Natural killer cell (primary cell): ENCODE results near the gene TBX6. TPM values are rescaled to one million over a fixed set of nuclear protein-coding genes. Genes with fewer than 3 reads are reported as not detected.

Experiments used
- ATAC-seq, 3 donors: fragments of 150-1000 bp in 2 of 3; fragments of 200-7000 bp in 1 of 3; cut with Tn5 transposase; 1 replicate in 1 of 3; 2 replicates in 2 of 3; pipeline ENCODE4 v1.10.0; 2021; ENCODE audit warnings: mild to moderate bottlenecking in 2 of 3, moderate library complexity in 2 of 3
- DNase-seq, 2 donors: peaks; one replicate each; pipeline versions ENCODE4 v3.0.0 to v3.0.0-alpha.2; 2013 to 2021; ENCODE audit warnings: mixed read lengths in 1 of 2
- H3K27ac ChIP-seq: one replicate; pipeline ENCODE4 v1.5.1; 2013; ENCODE audit warnings: mild to moderate bottlenecking, low read length
- H3K27me3 ChIP-seq: one replicate; pipeline ENCODE4 v1.6.1; 2013; ENCODE audit warnings: low read length; ENCODE audit not compliant: control insufficient read depth, insufficient read depth
- H3K36me3 ChIP-seq: one replicate; pipeline ENCODE4 v1.6.1; 2013; ENCODE audit warnings: low read length; ENCODE audit not compliant: control insufficient read depth, insufficient read depth
- H3K4me1 ChIP-seq: one replicate; pipeline ENCODE4 v1.6.1; 2013; ENCODE audit warnings: low read length; ENCODE audit not compliant: control insufficient read depth, insufficient read depth
- H3K4me3 ChIP-seq: one replicate; pipeline ENCODE4 v1.5.1; 2013; ENCODE audit warnings: low read length
- H3K9me3 ChIP-seq: one replicate; pipeline ENCODE4 v1.6.1; 2013; ENCODE audit warnings: low read length; ENCODE audit not compliant: control insufficient read depth, insufficient read depth
- H3K27ac Mint-ChIP-seq, 2 donors: one replicate each; pipeline ENCODE4 v1.8.0; 2022; ENCODE audit warnings: mild to moderate bottlenecking in 2 of 2, mixed read lengths in 2 of 2, moderate library complexity in 1 of 2
- H3K27me3 Mint-ChIP-seq, 2 donors: one replicate each; pipeline ENCODE4 v1.8.0; 2022; ENCODE audit warnings: low read depth in 2 of 2, mixed read lengths in 2 of 2
- H3K36me3 Mint-ChIP-seq: one replicate; pipeline ENCODE4 v1.8.0; 2022; ENCODE audit warnings: mixed read lengths
- H3K4me1 Mint-ChIP-seq, 2 donors: one replicate each; pipeline ENCODE4 v1.8.0; 2022; ENCODE audit warnings: mixed read lengths in 2 of 2
- H3K4me3 Mint-ChIP-seq: one replicate; pipeline ENCODE4 v1.8.0; 2022; ENCODE audit warnings: mild to moderate bottlenecking, moderate library complexity, mixed read lengths
- H3K9me3 Mint-ChIP-seq, 2 donors: one replicate each; pipeline ENCODE4 v1.8.0; 2022; ENCODE audit warnings: mixed read lengths in 2 of 2
- CTCF ChIP-seq: fragments of 200-600 bp; IDR thresholded peaks from one replicate; pipeline ENCODE4 v1.8.0; 2022; ENCODE audit warnings: antibody characterized with exemption
- WGBS: methylation state at CpG from one replicate; pipeline ENCODE4 v1.1.7; 2013; ENCODE audit warnings: missing lambda C conversion rate; ENCODE audit not compliant: insufficient coverage; 5-methylcytosine and 5-hydroxymethylcytosine counted together
- intact Hi-C: fragments of 100-400 bp; cut with micrococcal nuclease; formaldehyde crosslinking; loops from one replicate; pipeline ENCODE4 v1.14.2; 2022
- total RNA-seq, 4 donors: library from RNA; stranded (reverse); fragments of 120-200 nt in 1 of 4; gene quantifications; one replicate each; pipeline versions ENCODE4 v1.2.3 to v1.2.4, GENCODE V29; 2013 to 2022

TBX6 gene
- total RNA-seq, 3 donors from 2014 or later (not counting 1 experiment from before 2014, with no cell fraction given): 0.91 to 1.1 (median 0.98) TPM

- intact Hi-C loops: no loop called here
- Mint-ChIP-seq H3K4me1 (peaks cover 0 to 6% of the 10 kb centered on the region in 2 donors), H3K36me3 (peaks cover 7% of the 10 kb centered on the region), H3K27ac (peak overlapping the region in 1 of 2 donors; percentile 40), H3K4me3 (no peak overlapping the region), H3K27me3 (no peaks in the 10 kb centered on the region), H3K9me3 (no peaks in the 10 kb centered on the region)
- TF ChIP-seq CTCF: peak; percentile 45
- Histone ChIP-seq H3K9me3 (no peaks in the 10 kb centered on the region), H3K36me3 (peaks cover 18% of the 10 kb centered on the region), H3K27me3 (no peaks in the 10 kb centered on the region), H3K4me1 (no peaks in the 10 kb centered on the region), H3K27ac (no peak overlapping the region), H3K4me3 (no peak overlapping the region)
- peak in 1 of 3 donors; percentile 60 for ATAC-seq
- 88% methylated on average over 29 of the region's 29 CpGs for WGBS
- peak; percentile 37 to 72 for DNase-seq
Measured at GRCh38 chr16:30112197-30113030, 20.7 kb upstream of the TBX6 start.

- intact Hi-C loops: no loop called here
- Mint-ChIP-seq H3K36me3 (peaks cover 7% of the 10 kb centered on the region), H3K27ac (no peak overlapping the region), H3K4me3 (no peak overlapping the region), H3K27me3 (no peaks in the 10 kb centered on the region), H3K9me3 (no peaks in the 10 kb centered on the region), H3K4me1 (peaks cover 0 to 6% of the 10 kb centered on the region in 2 donors)
- H3K4me1 ChIP-seq: no peaks in the 10 kb centered on the region
- DNase-seq: no peak
- H3K27me3 ChIP-seq: no peaks in the 10 kb centered on the region
- H3K4me3 ChIP-seq: no peak overlapping the region
- no peak for ATAC-seq
- WGBS: 98% methylated on average over 6 of the region's 7 CpGs
- no peak for TF ChIP-seq CTCF
- no peak overlapping the region for H3K27ac ChIP-seq
- peaks cover 16% of the 10 kb centered on the region for H3K36me3 ChIP-seq
- H3K9me3 ChIP-seq: no peaks in the 10 kb centered on the region
Measured at GRCh38 chr16:30110661-30111060, 18.9 kb upstream of the TBX6 start.

- Mint-ChIP-seq H3K4me3 (no peak overlapping the region), H3K4me1 (peaks cover 0 to 5% of the 10 kb centered on the region in 2 donors)
Measured at GRCh38 chr16:30108059-30108850, 16.5 kb upstream of the TBX6 start.

More at GRCh38 chr16:30108059-30108850, 16.5 kb upstream of the TBX6 start:
- ATAC-seq (no peak), DNase-seq (no peak)
- Mint-ChIP-seq H3K27ac (no peak overlapping the region), H3K9me3 (no peaks in the 10 kb centered on the region), H3K36me3 (peaks cover 14% of the 10 kb centered on the region), H3K27me3 (no peaks in the 10 kb centered on the region)
- intact Hi-C loops: no loop called here
- no peaks in the 10 kb centered on the region for H3K4me1 ChIP-seq
- H3K4me3 ChIP-seq: no peak overlapping the region
- 94% methylated on average over 12 of the region's 15 CpGs for WGBS
- no peaks in the 10 kb centered on the region for H3K27me3 ChIP-seq
- no peaks in the 10 kb centered on the region for H3K9me3 ChIP-seq
- TF ChIP-seq CTCF: no peak
- peaks cover 12% of the 10 kb centered on the region for H3K36me3 ChIP-seq
- H3K27ac ChIP-seq: no peak overlapping the region
